HK-2 (cell line): Measurements from ENCODE around the gene HOXD11.
A peak's percentile ranks its signal among the peaks of the same experiment; 100 is the strongest.

Experiments
- DNase-seq: peaks from one replicate; pipeline ENCODE4 v3.0.0-alpha.2; 2018; ENCODE audit not compliant: unreplicated experiment

The HOXD11 gene

DNA sequence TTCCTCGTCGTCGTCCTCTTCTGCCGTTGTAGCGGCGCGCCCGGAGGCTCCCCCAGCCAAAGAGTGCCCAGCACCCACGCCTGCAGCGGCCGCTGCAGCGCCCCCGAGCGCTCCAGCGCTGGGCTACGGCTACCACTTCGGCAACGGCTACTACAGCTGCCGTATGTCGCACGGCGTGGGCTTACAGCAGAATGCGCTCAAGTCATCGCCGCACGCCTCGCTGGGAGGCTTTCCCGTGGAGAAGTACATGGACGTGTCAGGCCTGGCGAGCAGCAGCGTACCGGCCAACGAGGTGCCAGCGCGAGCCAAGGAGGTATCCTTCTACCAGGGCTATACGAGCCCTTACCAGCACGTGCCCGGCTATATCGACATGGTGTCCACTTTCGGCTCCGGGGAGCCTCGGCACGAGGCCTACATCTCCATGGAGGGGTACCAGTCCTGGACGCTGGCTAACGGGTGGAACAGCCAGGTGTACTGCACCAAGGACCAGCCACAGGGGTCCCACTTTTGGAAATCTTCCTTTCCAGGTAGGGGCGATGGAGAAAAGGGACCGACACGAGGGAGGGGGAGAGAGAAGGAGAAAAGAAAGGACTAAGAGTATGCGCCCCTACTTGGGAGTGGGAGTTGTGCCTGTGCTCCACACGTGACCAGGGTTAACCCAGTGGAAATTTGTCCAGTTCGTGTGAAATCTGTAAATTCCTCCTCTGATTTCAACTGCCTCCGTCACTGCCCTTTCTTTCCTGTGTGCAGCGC lies 13.8 kb upstream of the HOXD11 start:
- no peak for DNase-seq

DNA sequence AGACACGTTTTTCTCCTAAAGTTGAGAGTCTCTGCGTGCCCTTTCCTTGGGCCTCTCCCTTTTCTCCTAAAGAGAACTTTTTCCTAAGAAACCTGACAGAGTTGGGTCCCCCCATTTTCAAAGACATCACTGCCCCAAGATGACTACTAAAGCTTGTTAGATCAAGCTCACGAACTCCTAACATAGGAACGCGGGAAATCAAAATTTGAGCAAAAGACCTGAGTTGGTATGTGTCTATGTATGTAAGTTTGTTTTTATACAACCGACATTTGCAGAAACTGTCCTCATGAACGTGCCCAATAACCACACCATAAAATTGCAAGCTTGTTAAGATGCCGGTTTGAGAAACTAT lies 13.2 kb upstream of the HOXD11 start:
- DNase-seq = no peak

DNA sequence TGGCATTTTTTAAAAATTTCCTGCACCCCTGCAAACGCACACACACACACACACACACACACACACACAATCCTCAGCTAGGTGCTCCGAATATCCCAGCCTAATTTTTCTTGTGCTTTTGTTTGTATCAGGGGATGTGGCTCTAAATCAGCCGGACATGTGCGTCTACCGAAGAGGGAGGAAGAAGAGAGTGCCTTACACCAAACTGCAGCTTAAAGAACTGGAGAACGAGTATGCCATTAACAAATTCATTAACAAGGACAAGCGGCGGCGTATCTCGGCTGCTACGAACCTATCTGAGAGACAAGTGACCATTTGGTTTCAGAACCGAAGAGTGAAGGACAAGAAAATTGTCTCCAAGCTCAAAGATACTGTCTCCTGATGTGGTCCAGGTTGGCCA lies 12.7 kb upstream of the HOXD11 start:
- DNase-seq = no peak

DNA sequence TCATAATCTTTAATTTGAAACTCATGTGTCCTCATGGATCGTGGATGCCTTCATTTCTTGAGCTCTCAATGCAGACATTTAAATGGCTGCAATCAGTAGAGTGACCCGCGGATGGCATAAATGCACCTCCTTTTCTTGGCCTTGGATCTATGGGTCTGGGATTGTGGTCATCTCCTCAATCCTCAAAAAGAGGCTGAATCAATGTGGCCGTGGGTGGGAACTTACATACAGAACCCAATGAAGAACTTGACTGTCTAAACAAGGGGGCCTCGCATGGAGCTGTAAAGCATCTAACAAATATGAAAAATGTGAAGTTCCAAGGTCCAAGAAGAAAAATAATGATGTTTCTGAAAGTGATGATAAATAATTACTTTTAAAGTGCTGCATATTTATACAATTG lies 11.7 kb upstream of the HOXD11 start:
- DNase-seq = no peak

DNA sequence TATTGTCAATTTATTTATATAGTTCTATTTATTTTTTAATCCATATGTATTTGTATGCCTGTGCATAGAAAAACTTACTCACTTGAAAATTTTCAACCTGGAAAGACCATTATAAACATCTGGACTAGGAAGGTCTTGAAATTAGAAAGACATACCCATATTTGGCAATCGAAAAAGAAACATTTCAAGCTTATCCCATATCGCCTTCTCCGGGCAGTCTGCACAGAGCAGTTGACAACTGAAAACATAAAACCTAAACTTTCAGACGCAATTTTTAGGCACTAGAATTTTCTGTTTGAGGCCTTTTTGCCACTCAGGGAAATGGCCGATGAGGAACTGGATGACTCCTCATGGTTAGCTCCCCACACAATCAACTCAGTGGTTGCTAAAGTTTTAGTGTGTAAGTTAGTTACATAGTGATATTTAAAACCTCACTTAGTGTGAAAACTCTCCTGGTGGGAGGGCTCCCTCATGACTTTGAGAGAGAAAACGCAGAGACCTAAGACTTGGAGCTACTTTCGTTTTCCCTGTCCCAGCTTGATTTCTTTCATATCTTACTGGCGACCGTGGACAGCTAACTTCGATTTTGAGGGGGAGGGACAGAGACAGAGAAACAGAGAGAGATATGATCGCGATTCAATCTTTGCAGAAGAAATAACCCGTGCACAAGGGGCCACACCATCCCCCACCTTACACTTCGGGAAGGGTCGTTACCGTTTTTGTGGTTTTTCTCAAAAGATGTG lies 10.7 kb upstream of the HOXD11 start:
- no peak for DNase-seq

DNA sequence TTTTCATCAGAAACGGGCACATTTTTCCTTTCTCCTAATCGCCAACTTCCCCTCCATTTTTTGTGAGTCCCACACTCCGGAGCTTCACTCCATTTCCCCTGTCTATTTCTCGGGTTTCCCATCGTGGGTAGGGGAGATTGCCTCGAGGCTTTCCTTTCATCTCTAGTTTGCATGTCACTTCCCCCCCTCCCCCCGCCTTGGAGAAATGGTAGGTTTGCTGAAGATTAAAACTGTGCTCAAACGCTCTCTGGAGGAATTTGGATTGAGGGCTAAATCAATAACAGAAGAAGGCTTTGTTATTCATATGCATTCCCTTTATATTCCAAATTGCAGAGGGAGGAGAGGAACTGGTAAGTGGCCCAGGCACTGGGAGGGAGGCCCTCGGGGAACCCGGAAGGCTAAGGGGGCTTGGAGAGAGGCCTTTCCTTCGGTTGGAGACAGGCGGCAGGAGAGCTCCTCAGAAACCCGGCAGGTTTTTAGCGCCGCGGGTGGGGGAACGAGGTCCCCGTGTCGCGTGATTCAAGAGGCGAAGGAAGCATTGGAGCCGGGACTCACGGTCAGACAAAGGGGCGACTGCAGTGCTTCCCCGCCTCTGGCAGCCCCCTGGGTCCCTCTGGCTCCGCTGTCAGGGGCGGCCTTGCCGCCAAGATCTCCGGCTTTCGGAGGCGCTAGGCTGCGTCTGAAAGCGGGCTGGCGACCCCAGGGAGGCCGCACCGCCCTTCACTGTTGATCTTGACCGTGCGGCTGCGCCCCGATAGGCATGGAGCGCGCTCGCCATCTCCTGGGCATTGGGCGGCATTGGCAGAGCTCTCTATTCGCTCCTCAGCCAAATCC lies 9.9 kb upstream of the HOXD11 start:
- peak; percentile 77 for DNase-seq

DNA sequence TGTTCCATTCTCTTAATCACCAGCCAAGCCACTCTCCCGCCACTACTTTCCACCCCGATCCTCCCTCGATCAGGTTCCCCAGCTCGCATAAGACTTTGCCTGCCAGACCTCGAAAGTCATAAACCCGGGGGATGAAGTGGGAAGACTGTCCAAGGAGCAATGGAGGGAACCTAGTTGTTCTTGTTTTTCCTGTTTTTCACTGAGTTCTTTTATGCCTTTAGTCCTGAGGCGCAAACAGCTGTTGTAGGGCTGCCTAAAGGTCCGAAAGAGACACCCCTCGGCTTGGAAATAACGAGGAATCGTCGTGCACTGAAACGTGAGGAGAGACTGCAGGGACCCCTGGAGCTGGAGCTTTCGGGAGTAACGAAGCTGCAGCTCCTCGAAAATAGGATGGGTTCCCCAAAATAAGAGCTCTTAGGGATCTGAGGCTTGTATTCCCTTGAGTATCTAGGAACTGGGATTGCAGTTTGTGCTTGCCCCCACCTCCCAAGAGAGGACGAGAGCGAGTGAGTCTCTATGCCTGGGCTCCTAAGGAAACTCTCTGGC lies 9.2 kb upstream of the HOXD11 start:
- no peak for DNase-seq

DNA sequence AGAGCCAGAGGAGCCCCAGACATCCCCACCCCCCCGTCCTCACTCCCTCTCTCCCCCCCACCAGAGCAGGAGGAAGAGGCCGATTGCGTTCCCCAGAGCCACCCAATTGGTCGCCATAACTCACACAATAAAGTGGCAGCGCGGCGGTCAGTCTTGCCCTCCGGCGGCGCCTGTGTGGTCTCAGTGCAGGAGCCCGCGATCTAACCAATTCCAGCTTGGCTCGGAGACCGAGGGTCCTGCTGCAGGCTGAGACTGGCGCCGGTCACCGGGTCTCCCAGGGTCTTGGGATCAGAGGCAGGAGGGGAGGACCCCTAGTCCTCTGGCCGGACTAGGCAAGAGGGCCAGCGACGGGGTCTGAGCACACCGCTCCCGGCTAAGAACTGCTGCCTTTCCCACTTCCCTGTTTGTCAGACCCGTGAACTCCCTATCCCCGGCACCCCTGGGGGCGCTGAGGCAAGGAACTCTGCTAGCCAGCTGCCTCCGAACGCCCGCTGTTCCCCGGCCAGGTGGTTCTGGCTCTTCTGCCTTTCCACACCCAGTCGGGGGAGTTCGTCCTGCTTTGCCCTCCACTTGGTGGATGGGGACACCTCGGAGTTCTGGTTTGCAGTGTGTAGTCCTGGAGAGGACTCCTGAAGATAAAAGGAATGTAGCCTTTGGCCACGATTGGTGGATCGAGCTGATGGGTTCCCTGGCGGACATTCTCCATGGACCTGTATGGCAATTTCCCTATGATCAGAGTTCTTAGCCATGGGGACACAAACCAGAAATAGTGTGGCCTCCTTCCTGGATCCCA lies 8.5 kb upstream of the HOXD11 start:
- no peak for DNase-seq

DNA sequence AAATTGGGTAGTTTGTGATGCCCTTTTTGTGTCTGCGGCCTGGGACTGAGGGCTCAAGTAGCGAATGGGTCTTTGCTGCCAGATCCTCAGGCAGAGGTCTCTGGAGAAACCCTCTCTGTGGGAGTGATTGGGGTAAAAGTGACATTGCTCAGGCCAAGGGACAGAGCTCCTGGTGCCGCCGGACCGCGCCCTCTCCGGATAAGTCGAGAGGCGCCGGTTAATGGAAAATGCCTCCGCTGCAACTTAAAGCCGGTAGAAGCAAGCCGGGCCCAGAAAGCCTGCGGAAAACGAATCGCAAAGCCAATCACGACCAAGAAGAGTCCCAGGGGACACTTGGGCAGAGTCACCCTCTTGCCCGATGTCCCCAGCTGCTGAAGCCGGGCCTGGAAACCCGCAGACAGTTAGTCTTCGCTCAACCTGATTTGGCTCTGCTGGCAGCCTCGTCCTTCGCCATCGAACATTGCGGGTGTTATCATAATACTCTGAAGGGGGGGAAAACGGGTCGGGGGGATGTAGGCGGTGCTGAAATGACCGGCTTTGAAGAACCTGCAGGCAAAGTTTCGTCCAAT lies 7.8 kb upstream of the HOXD11 start:
- DNase-seq = no peak

DNA sequence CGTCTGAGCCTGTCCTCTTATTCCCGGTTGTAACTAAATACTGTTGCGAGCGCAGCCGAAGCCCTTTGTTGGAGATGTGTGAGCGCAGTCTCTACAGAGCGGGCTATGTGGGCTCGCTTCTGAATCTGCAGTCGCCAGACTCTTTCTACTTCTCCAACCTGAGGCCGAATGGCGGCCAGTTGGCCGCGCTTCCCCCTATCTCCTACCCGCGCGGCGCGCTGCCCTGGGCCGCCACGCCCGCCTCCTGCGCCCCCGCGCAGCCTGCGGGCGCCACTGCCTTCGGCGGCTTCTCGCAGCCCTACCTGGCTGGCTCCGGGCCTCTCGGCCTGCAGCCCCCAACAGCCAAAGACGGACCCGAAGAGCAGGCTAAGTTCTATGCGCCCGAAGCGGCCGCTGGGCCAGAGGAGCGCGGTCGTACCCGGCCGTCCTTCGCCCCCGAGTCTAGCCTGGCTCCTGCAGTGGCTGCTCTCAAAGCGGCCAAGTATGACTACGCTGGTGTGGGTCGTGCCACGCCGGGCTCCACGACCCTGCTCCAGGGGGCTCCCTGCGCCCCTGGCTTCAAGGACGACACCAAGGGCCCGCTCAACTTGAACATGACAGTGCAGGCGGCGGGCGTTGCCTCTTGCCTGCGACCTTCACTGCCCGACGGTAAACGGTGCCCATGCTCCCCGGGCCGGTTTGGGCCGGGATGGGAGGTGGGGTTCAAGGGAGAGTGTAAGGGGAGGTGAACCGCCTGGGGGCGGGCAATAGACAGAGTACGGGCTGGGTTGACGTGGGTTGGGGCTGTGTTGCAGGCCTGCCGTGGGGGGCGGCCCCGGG lies 7.1 kb upstream of the HOXD11 start, which contains the start of gene HOXD12:
TSS of gene HOXD12 (plus strand) at position 68 of the 819 bp plus-strand sequence. CDS start at position 75, 7 bp downstream.
- no peak for DNase-seq

DNA sequence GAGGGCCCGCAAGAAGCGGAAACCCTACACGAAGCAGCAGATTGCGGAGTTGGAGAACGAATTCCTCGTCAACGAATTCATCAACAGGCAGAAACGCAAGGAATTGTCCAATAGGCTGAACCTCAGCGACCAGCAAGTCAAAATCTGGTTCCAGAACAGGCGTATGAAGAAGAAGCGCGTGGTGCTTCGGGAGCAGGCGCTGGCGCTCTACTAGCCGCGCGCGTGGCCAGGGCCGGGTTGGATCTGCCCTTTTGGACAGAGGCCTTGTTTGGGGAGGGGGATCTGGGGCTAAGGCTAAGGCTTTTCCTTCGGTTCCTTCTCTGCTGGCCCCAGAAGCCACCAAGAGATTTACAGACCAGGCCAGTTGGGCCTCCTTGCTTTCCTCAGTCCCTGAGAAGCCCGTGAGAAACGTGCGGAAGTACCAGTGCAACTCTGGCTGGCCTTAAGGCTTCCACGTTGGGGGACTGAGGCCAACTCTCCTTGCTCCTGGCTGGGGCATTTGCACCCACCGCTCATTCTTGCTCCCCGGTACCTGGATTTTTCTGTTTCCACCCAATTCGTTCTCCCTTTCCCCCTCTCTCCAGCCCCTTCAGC lies 6.4 kb upstream of the HOXD11 start:
- no peak for DNase-seq

DNA sequence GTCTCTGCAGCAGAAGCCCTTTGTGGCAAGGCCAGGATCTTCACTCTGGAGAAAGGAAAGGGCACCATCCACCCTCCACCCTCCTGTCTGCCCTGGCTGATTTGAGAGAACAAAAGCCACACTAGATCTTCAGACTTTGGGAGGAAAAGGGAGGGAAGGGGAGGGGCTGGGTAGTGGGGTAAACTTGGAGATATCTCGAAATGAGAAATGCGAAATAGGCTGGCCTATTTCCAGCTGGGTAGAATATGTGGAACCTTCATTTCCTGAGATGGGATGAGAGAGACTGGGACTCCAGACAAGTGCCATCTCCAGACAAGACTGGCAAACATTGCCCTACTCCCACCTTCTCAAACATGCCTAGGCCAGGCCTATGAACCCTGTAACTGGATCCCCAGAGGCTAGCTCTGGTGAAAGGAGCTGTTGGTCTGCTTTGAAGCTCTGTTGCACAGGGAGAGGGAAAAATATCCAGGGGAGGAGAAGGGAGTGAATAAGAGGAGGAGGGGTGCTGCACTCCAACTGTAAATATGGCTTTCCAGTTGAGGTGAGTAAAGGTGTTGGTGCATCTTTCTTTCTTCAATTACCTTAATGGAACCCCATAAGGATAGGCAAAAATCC lies 5.8 kb upstream of the HOXD11 start:
- DNase-seq = no peak

DNA sequence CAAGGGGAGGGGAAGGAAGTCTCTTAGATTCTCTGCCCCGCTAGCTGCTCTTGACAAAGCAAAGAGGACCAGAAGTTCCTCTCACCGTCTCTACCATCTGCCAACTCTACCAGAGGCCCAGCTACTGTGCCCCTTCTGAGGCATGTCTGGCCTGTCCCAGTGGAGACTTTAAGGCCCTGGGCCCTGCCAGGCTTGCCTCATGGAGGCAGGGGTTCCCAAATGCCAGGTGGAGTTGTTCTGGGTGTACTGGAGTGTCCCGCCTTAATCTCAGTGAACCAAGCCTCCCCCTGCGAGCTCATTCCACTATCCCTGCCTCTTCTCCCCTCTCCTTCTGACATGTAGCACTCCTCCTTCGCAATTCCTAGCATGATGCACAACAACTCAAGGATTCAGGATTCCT lies 5.2 kb upstream of the HOXD11 start:
- DNase-seq = no peak

DNA sequence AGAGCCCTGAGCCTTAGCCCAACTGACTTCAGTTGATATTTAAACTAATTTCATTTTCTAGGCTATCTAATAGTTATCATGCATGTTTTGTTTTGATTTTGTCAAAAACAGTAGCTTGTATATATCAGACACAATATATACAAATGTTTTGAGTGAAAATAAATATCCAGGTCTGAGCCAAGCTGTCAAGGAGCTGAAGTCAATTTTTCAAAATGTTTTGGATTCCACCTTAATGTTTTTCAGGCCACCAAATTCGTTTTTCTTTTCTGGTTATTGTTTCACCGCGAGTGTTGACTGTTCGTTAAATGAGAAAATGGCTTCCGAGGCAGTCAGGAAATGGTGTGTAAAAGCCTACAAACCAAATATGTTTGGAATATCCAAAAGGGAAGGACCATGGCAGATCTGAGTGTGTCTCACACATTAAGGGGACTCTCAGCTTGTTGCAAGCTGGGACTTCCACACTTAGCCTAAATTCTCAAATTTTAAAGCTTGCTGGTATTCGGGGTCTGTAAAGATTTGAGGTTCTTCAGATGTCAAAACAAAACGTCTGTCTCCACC lies 4.7 kb upstream of the HOXD11 start:
- no peak for DNase-seq

DNA sequence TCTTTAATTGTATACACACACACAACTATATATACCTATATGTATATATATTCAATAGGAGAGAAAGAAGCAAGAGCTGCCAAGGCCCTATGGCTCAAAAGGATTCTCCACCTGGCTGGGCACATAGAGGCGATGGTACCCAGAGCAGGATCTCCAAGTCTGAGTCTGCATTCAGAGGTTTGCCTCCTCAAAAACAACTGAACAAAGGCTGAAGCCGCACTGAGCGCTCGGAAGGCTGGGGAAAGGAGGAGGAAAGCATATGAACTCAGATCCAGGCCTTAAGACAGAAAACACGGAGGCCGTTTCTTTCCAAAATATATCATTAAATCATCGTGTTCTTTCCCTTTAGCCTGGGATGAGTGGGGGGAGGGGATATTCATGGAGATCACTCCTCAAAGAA lies 3.9 kb upstream of the HOXD11 start:
- DNase-seq = no peak

DNA sequence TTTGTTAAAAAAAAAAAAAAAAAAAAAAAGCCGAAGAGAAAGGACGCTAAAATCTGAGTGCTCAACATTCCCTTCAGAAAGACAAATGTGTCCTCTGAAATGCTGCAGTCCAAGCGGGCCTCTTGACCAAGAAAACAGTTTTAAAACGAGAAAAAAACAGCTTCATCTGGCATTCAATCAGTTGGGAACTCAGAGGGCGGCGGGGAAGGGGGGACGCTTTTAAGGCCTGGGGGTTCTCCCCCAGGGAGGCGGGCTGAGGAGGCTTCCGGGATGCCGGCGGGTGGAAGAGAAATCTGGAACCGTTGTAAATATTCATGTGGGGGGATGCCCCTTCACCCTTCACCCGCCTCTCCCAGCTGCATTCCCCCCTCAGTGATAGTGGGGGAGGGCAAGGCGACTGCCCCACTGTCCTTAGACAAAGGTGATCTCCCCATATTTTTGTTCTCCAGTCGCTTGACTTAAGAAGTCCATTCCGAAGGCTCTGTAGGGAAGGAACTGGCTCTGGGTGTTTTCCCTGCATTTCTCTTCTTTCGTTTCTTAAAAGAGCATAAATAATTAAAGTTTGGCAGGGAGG lies 3.3 kb upstream of the HOXD11 start:
- DNase-seq = no peak

DNA sequence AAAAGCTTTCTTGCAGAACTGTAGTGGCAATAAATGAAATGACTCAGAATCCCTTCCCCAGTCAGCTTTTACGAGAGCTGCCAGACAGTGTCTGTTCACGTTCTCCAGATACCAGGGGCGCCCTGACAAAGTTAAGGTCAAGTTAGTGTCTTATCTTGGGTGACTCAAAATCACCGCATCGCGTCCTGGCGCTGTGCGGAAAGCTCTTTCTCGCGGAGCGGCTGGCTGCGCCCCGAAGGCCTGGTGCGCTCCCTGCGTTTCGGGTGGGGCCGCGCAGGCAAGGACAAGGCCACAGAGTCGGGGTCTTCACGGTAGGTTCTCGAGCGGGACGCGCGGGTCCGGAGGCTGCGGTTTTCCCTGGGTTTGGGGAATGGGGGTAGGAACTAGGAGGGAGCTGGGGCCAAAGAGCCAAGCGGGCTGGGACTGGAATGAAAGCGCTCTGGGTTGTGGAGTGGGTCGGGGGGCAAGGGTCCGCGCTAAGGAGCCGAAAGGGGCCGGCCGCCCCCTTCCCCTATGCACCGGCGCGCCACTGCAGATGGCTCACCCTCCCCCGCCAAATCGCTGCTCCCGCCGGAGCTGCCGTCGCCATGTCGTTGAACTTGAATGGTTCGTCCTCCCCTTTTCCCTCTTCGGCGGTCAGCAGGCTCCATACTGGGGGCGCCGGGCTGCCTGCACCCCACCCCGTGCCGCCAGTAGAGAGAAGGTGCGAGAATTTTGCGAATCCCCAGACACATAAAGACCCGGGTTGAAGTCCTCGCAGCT lies 2.6 kb upstream of the HOXD11 start:
- peak; percentile 61 for DNase-seq
